Smooth muscle cell (in vitro differentiated cells): ENCODE measurements around the gene CCDC73. TPM values are rescaled to one million over a fixed set of nuclear protein-coding genes. Genes with fewer than 3 reads are reported as not detected.
A peak's percentile ranks its signal among the peaks of the same experiment; 100 is the strongest.
"Not testable (repeated sequence)": the region's sequence is repeated elsewhere in the genome, so short reads cannot be mapped to it uniquely, and the experiment has no call there.

ENCODE experiments used
- DNase-seq: peaks from one replicate; lab custom pipeline; 2025; ENCODE audit not compliant: unreplicated experiment; lab: John Stamatoyannopoulos, UW
- H2AFZ ChIP-seq: fragments of 200-600 bp; sonication (generic); 2 replicates; pipeline ENCODE4 v1.6.0; 2016; ENCODE audit warnings: antibody characterized with exemption, low read depth, mild to moderate bottlenecking
- H3F3A ChIP-seq: fragments of 200-600 bp; sonication (generic); 2 replicates; pipeline ENCODE4 v1.6.0; 2017; ENCODE audit warnings: antibody characterized with exemption, low read depth
- H3K27ac ChIP-seq: fragments of 200-600 bp; sonication (generic); 2 replicates; pipeline ENCODE4 v1.5.1; 2016; ENCODE audit warnings: low read depth, mild to moderate bottlenecking
- H3K27me3 ChIP-seq: fragments of 200-600 bp; sonication (generic); 2 replicates; pipeline ENCODE4 v1.6.1; 2016; ENCODE audit warnings: low read depth, mild to moderate bottlenecking
- H3K36me3 ChIP-seq: fragments of 200-600 bp; sonication (generic); 2 replicates; pipeline ENCODE4 v1.5.1; 2016; ENCODE audit warnings: low read depth
- H3K4me1 ChIP-seq: fragments of 200-600 bp; sonication (generic); 2 replicates; pipeline ENCODE4 v1.5.1; 2016; ENCODE audit warnings: low read depth
- H3K4me2 ChIP-seq: fragments of 200-600 bp; sonication (generic); 2 replicates; pipeline ENCODE4 v1.6.0; 2016; ENCODE audit warnings: mild to moderate bottlenecking
- H3K4me3 ChIP-seq: fragments of 200-600 bp; sonication (generic); 2 replicates; pipeline ENCODE4 v1.5.1; 2016; ENCODE audit warnings: mild to moderate bottlenecking
- H3K79me2 ChIP-seq: fragments of 200-600 bp; sonication (generic); 2 replicates; pipeline ENCODE4 v1.6.0; 2016; ENCODE audit warnings: low read depth, mild to moderate bottlenecking
- H3K9ac ChIP-seq: fragments of 200-600 bp; sonication (generic); 2 replicates; pipeline ENCODE4 v1.6.0; 2016; ENCODE audit warnings: low read depth
- H3K9me3 ChIP-seq: fragments of 200-600 bp; sonication (generic); replicated peaks from 2 replicates; pipeline ENCODE4 v1.5.1; 2016; ENCODE audit warnings: low read depth
- H4K20me1 ChIP-seq: fragments of 200-600 bp; sonication (generic); 2 replicates; pipeline ENCODE4 v1.6.0; 2016; ENCODE audit warnings: low read depth
- WGBS: methylation state at CpG from one replicate; pipeline ENCODE4 v1.1.7; 2016; ENCODE audit warnings: low lambda C conversion rate; 5-methylcytosine and 5-hydroxymethylcytosine counted together
- polyA plus RNA-seq: library from polyadenylated mRNA; unstranded; fragments of >200 nt; fragmentation: Nextera tagmentation; extraction: Ambion mirVana; gene quantifications from 2 replicates; pipeline ENCODE4 v1.2.1, GENCODE V29; 2016
- total RNA-seq: library from RNA; depleted of rRNA; stranded (reverse); fragments of >200 nt; gene quantifications from 2 replicates; pipeline ENCODE4 v1.2.3, GENCODE V29; 2014
- TF ChIP-seq, protein P1 (sequence below): fragments of 200-600 bp; sonication (generic); IDR thresholded peaks from 2 replicates; pipeline ENCODE4 v1.5.1; 2017; ENCODE audit warnings: borderline replicate concordance, mild to moderate bottlenecking, antibody characterized with exemption; ENCODE audit not compliant: insufficient read depth, poor library complexity, severe bottlenecking

Gene CCDC73
- total and polyA plus RNA-seq, 2 experiments from 2014 or later: not detected

GRCh38 chr11:32829157-32829679 is 34.8 kb upstream of the CCDC73 start:
- DNase-seq: no peak
- WGBS: 18% methylated on average over 12 of the region's 12 CpGs
- Histone ChIP-seq H4K20me1 (no peaks in the 10 kb centered on the region), H3K36me3 (no peaks in the 10 kb centered on the region), H3K9me3 (no peaks in the 10 kb centered on the region), H3F3A (no peaks in the 10 kb centered on the region), H3K4me2 (peak overlapping the region; percentile 98), H3K79me2 (no peaks in the 10 kb centered on the region), H3K4me1 (peaks cover 7% of the 10 kb centered on the region), H2AFZ (peak overlapping the region; percentile 98), H3K4me3 (peak overlapping the region; percentile 63), H3K27me3 (peaks cover 25% of the 10 kb centered on the region), H3K27ac (no peak overlapping the region), H3K9ac (no peak overlapping the region)
- TF ChIP-seq, protein P1, sequence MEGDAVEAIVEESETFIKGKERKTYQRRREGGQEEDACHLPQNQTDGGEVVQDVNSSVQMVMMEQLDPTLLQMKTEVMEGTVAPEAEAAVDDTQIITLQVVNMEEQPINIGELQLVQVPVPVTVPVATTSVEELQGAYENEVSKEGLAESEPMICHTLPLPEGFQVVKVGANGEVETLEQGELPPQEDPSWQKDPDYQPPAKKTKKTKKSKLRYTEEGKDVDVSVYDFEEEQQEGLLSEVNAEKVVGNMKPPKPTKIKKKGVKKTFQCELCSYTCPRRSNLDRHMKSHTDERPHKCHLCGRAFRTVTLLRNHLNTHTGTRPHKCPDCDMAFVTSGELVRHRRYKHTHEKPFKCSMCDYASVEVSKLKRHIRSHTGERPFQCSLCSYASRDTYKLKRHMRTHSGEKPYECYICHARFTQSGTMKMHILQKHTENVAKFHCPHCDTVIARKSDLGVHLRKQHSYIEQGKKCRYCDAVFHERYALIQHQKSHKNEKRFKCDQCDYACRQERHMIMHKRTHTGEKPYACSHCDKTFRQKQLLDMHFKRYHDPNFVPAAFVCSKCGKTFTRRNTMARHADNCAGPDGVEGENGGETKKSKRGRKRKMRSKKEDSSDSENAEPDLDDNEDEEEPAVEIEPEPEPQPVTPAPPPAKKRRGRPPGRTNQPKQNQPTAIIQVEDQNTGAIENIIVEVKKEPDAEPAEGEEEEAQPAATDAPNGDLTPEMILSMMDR: no peak

DNA sequence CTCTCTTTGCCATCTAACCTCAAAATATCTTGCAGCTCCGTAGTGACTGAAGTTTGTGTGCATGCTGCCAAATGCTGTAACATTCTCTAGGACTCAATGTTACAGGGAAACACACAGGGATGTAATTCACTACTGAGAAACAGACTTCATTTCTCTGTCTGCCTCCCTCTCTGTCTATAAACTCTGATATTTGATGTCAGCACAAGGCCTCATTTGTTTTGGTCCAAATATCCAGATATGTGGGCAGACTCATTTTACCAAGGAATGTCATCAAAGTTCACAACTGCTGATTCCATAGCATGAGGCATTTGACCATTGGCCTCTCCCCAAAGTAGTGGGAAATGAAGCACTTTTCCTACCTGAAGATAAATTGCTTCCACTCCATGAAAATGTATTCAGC is 32.8 kb upstream of the CCDC73 start:
- TF ChIP-seq, protein P1: no peak
- no peaks in the 10 kb centered on the region for H3K9me3 ChIP-seq
- no peak overlapping the region for H3K9ac ChIP-seq
- no peaks in the 10 kb centered on the region for H3F3A ChIP-seq
- DNase-seq: no peak
- no peaks in the 10 kb centered on the region for H3K79me2 ChIP-seq
- H3K4me1 ChIP-seq: peaks cover 7% of the 10 kb centered on the region
- no peaks in the 10 kb centered on the region for H3K36me3 ChIP-seq
- no peak overlapping the region for H3K27ac ChIP-seq
- no peak overlapping the region for H3K4me3 ChIP-seq
- H3K4me2 ChIP-seq: no peak overlapping the region
- H3K27me3 ChIP-seq: peaks cover 25% of the 10 kb centered on the region
- 91% methylated on average over 1 of the region's 1 CpG for WGBS
- no peaks in the 10 kb centered on the region for H4K20me1 ChIP-seq
- H2AFZ ChIP-seq: no peak overlapping the region

DNA sequence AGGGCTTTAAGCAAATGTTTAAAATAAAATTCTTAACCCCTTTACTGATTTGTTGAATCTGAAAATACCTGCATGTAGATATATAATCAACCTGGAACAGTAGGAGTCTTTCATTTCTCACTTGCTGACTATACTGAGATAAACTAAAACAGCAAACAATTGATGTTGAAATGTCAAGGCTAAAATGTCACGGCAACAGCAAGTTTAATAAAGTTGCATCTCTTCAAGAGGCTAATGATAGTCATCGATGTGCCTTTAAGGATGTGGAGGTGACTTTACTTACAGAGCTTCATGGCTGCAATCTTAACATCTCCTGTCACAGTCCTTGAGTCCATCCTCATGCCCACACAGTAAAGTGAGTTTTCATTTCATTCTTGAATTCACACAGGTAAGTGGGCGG is 31.7 kb upstream of the CCDC73 start:
- Histone ChIP-seq H3F3A (no peaks in the 10 kb centered on the region), H3K27ac (no peak overlapping the region), H3K27me3 (peaks cover 25% of the 10 kb centered on the region), H4K20me1 (no peaks in the 10 kb centered on the region), H3K4me1 (peaks cover 7% of the 10 kb centered on the region), H3K79me2 (no peaks in the 10 kb centered on the region), H2AFZ (no peak overlapping the region), H3K4me2 (no peak overlapping the region), H3K36me3 (no peaks in the 10 kb centered on the region), H3K9me3 (no peaks in the 10 kb centered on the region), H3K9ac (no peak overlapping the region), H3K4me3 (no peak overlapping the region)
- 60% methylated on average over 3 of the region's 3 CpGs for WGBS
- TF ChIP-seq, protein P1: no peak
- no peak for DNase-seq

DNA sequence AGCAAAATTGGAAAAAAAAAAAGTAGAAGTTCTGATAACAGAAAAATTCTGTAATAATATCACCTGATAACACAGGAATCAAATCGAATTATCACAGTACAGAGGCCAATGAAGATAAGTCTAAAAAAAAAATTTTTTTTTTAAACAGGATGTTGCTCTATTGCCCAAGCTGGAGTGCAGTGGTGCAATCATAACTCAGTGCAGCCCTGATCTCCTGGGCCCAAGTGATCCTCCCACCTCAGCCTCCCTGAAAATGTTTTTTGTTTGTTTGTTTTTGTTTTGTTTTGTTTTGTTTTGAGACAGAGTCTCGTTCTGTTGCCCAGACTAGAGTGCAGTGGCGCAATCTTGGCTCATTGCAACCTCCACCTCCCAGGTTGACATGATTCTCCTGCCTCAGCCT is 29.2 kb upstream of the CCDC73 start:
- H3K27ac ChIP-seq, H3K4me3 ChIP-seq, H3K9me3 ChIP-seq, H4K20me1 ChIP-seq, H3K36me3 ChIP-seq, H3K27me3 ChIP-seq, H3K9ac ChIP-seq, H3K4me1 ChIP-seq, DNase-seq, H3K79me2 ChIP-seq, H2AFZ ChIP-seq, H3K4me2 ChIP-seq, H3F3A ChIP-seq: not testable (repeated sequence)
- 82% methylated on average over 3 of the region's 3 CpGs for WGBS
